HPDE6-E6E7 (cell line): ENCODE data around the gene OTC.

Source experiments
- DNase-seq: peaks from one replicate; pipeline ENCODE4 v3.0.0; 2011; ENCODE audit warnings: missing footprints; ENCODE audit errors: extremely low spot score

Gene OTC

GRCh38 chrX:38352362-38352761 lies at the start of gene OTC:
Gene OTC, plus strand, starts transcription at chrX:38352604. Its CDS starts 93 bp downstream, at chrX:38352697.
- DNase-seq, result no peak

DNA sequence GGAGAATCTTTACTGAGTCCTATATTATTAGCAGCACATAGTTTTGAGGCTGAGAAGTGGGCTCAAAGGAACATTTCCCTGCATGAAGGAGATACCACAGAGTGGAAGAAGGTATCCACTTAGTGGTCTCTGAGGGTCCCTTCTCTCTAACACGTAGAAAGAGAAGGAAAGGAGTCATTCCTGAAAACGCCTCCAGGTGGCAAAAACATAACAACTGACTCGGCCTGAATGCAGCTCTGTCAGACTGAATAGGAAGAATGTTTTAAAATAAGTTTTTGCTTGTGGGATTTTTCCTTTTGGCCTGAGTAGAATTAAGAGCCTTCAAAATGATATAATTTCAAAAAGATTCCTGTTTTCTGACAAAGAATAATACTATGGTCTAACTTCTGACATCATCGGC lies 48.4 kb upstream of the OTC start:
- DNase-seq, result no peak

GRCh38 chrX:38305971-38306370 lies 46.4 kb upstream of the OTC start:
- no peak for DNase-seq

GRCh38 chrX:38311743-38312142 lies 40.7 kb upstream of the OTC start:
- no peak for DNase-seq

DNA sequence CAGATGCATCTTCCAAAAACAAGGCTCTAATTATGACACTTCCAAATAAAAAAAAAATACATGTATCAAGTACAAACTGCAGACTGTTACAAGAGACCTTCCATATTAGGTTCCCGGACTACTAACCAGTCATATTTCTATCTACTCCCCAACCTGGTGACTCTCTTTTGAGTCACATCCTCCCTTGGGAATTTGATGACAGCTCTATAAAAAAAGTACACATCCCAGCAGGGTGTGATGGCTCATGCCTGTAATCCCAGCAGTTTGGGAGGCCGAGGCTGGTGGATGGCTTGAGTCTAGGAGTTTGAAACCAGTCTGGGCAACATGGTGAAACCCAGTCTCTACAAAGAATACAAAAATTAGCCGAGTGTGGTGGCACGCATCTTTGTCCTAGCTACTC lies 40.0 kb upstream of the OTC start:
- DNase-seq, result peak; percentile 9

- no peak for DNase-seq
Observed at GRCh38 chrX:38313190-38313589, 39.2 kb upstream of the OTC start.

GRCh38 chrX:38315186-38315585 lies 37.2 kb upstream of the OTC start:
- no peak for DNase-seq

- DNase-seq, result no peak
Observed at GRCh38 chrX:38318196-38318595, 34.2 kb upstream of the OTC start.

DNA sequence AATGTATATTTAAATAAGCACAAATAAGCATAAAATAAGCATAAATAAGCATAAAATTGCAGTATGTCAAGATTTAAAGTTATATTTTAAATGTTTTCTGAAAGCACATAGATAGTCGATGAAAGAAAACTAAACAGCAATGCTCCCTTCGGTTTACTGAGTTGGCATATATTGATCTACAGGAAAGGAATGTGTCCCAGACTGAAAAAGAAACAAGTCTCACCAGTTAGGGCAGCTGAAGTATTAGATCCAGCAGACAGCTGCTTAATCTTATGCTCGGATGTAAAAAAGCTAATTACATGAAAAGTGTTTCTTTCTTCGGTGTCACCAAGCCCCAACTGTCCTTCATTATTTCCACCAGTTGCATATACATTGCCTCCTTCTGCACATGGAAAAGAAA lies 33.8 kb upstream of the OTC start:
- DNase-seq, result no peak

DNA sequence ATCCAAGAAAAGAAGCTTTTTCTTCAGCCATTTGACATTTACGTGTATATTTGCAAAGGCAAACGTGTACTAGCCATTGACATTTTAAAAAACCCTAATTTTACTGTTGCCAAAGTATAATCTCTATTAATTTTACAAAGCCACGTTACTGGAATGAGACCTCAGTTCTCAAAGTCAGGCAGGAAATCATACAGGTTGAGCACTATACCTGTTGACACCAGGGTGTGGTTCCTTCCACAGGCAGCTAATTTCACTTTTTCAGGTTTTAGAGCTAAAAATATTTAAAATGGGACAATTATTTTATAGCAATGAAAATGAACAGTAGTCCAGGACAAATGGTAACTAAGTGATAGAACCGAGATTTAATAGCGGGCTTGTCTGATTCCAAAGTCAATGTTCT lies 31.6 kb upstream of the OTC start:
- no peak for DNase-seq

GRCh38 chrX:38326086-38326485 lies 26.3 kb upstream of the OTC start:
- no peak for DNase-seq

- peak; percentile 63 for DNase-seq
Observed at GRCh38 chrX:38327007-38327774, 25.2 kb upstream of the OTC start, which contains the start of gene RPGR. Gene RPGR, minus strand, starts transcription at chrX:38327509. Its CDS starts 142 bp downstream, at chrX:38327367.

DNA sequence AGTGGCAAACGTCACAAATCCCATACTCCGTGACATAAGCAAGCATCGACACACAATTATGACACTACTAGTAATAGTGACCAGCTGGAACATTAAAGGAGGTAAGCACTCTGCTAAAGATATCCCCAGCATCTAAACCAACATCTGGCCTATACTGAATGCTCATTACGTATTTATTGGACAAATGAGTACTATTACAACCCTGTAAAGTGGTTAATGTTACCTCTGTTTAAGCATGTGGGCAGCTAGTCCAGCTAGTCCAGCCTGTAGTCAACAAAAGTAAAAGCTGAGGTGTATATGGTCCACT lies 24.7 kb upstream of the OTC start:
- DNase-seq, result no peak

DNA sequence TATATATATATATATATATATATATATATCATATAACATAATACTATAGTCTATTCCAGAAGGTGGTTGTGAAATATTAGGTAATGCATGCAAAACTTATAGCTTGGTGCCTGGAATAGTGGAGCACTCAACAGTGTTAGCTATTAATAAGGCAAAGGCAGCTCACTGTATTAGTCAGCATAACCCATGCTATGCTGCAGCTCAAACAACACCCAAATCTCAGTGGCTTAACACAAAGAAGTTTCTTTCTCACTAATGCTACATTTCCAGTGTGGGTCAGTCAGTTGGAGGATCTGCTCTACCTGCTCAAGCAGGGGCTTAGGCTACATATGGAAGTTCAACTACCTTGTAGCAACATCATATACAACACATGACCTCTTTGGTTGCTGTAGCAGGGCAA lies 19.9 kb upstream of the OTC start:
- no peak for DNase-seq

DNA sequence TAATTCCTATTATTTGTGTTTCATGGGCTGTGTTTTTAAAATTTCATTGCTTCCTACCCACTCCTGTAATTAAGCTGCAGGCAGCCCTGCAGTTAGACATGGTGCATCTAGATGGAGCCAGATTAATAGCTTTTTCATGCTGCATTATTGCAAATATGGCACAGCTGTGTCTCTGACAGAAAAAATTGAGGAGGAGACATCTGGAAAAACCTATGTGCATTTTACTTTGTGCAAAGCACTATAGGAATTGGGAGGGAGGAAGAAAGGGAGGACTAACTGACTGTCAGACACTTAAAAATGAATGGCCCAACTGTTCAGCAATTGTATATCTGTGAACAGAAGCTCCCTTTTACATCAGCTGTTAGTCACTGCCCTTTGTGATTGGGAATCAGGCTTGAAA lies 17.0 kb upstream of the OTC start:
- DNase-seq, result no peak

GRCh38 chrX:38336538-38337240 lies 15.7 kb upstream of the OTC start:
- DNase-seq, result no peak

- no peak for DNase-seq
Observed at GRCh38 chrX:38341442-38341841, 11.0 kb upstream of the OTC start.

- no peak for DNase-seq
Observed at GRCh38 chrX:38342853-38343778, 9.3 kb upstream of the OTC start.

DNA sequence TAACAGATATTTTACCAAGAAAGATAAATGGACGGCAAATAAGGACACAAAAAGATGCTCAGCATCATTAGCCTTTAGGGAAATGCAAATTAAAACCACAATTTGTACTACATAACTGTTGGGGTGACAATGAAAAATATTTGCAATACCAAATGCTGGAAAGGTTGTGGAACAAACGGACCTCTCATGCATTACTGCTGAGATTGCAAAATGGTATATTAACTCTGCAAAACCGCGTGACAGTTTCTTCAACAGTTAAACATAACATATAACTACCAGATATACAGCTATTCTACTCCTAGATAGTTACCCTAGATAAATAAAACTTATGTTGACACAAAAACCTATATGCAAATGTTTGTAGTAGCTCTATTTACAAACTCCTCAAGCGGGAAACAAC lies 6.3 kb upstream of the OTC start:
- DNase-seq, result no peak

DNA sequence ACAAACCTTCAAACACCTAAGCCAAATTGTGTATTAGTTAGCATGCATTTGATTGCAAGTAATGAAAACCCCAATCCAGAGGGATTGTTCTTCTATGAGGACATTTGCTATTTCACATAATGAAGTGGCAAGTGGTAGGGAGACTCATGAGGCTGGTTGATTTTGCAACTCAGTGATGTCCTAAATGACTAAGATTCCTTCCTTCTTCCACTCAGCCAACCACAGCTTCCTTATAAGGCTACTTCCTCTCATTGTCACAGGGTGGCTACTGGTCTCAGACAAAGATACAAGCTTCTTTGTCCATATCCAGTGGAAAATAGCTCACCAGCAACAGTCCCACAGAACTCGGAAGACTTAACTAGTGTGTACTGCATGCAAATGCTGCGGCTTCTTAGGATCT lies 5.3 kb upstream of the OTC start:
- DNase-seq, result peak; percentile 12

DNA sequence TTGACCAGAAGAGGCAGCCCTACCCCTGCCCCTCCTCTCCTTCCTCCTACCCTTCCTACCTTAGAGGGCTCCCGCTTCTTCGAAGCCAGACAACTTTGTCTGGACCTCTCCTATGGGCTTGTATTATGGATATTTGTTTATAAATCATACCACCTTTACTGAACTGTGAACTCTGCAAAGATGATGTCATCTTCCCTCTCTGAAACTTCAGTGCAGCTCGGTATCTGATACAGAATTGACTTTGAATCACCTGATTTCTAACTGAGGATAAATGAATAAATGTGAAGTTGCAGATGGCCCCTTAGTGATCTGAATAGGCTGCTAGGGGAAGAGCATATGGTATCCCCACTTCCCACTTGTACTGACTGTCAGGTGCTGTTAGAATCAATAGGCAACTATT lies 1.1 kb upstream of the OTC start:
- DNase-seq, result no peak

GRCh38 chrX:38356401-38356800 lies 4.0 kb downstream of the OTC start:
- no peak for DNase-seq
